HUES64 (cell line): ENCODE results near the gene OST4.
A peak's percentile ranks its signal among the peaks of the same experiment; 100 is the strongest.

ENCODE experiments used
- H3K27ac ChIP-seq: 2 replicates; pipeline ENCODE4 v1.7.0; 2013; ENCODE audit warnings: low read depth, low read length, inconsistent platforms
- H3K27me3 ChIP-seq: 2 replicates; pipeline ENCODE4 v1.6.1; 2013; ENCODE audit warnings: mild to moderate bottlenecking, low read length; ENCODE audit not compliant: insufficient read depth
- H3K36me3 ChIP-seq: 2 replicates; pipeline ENCODE4 v1.6.1; 2013; ENCODE audit warnings: mild to moderate bottlenecking, low read length; ENCODE audit not compliant: insufficient read depth
- H3K4me1 ChIP-seq: 2 replicates; pipeline ENCODE4 v1.6.1; 2013; ENCODE audit warnings: mild to moderate bottlenecking, low read length, moderate library complexity; ENCODE audit not compliant: insufficient read depth
- H3K4me3 ChIP-seq: 2 replicates; pipeline ENCODE4 v1.5.1; 2013; ENCODE audit warnings: mild to moderate bottlenecking, low read length, moderate library complexity
- H3K9ac ChIP-seq: 2 replicates; pipeline ENCODE4 v1.6.1; 2013; ENCODE audit warnings: mild to moderate bottlenecking, low read depth, low read length
- H3K9me3 ChIP-seq: 2 replicates; pipeline ENCODE4 v1.6.1; 2013; ENCODE audit warnings: low read depth, low read length; ENCODE audit not compliant: insufficient read depth
- WGBS: fragments of 150-250, 120-280 bp; methylation state at CpG from one replicate; pipeline ENCODE4 v1.1.7; 2013; ENCODE audit warnings: missing lambda C conversion rate; 5-methylcytosine and 5-hydroxymethylcytosine counted together

Gene OST4

GRCh38 chr2:27050281-27050995 is 21.0 kb downstream of the OST4 start:
- WGBS, result under 1% methylated on average over 48 of the region's 48 CpGs
- Histone ChIP-seq H3K4me1 (no peaks in the 10 kb centered on the region), H3K4me3 (peak overlapping the region; percentile 66), H3K36me3 (peaks cover 21% of the 10 kb centered on the region), H3K27me3 (no peaks in the 10 kb centered on the region), H3K9me3 (no peaks in the 10 kb centered on the region), H3K9ac (peak overlapping the region; percentile 63), H3K27ac (peak overlapping the region; percentile 44; the same call in 1 of the 2 replicates)

GRCh38 chr2:27049422-27050280 is 21.8 kb downstream of the OST4 start:
- Histone ChIP-seq H3K4me3 (peak overlapping the region; percentile 66), H3K4me1 (no peaks in the 10 kb centered on the region), H3K27ac (peak overlapping the region; percentile 17; the same call in 1 of the 2 replicates), H3K9ac (peak overlapping the region; percentile 63), H3K27me3 (no peaks in the 10 kb centered on the region), H3K9me3 (no peaks in the 10 kb centered on the region), H3K36me3 (peaks cover 13% of the 10 kb centered on the region)
- 12% methylated on average over 52 of the region's 52 CpGs for WGBS

GRCh38 chr2:27042985-27043634 is 28.3 kb downstream of the OST4 start:
- no peak overlapping the region for H3K9ac ChIP-seq
- no peaks in the 10 kb centered on the region for H3K27me3 ChIP-seq
- peaks cover 50% of the 10 kb centered on the region for H3K36me3 ChIP-seq
- H3K27ac ChIP-seq, result no peak overlapping the region
- WGBS, result 95% methylated on average over 6 of the region's 7 CpGs
- no peaks in the 10 kb centered on the region for H3K4me1 ChIP-seq
- H3K9me3 ChIP-seq, result no peaks in the 10 kb centered on the region
- H3K4me3 ChIP-seq, result no peak overlapping the region

GRCh38 chr2:27042159-27042661 is 29.2 kb downstream of the OST4 start:
- H3K36me3 ChIP-seq, result peaks cover 59% of the 10 kb centered on the region
- 95% methylated on average over 10 of the region's 10 CpGs for WGBS

GRCh38 chr2:27041752-27042151 is 29.7 kb downstream of the OST4 start:
- H3K4me3 ChIP-seq, result no peak overlapping the region
- no peak overlapping the region for H3K27ac ChIP-seq
- 91% methylated on average over 5 of the region's 5 CpGs for WGBS
- H3K27me3 ChIP-seq, result no peaks in the 10 kb centered on the region
- H3K9ac ChIP-seq, result no peak overlapping the region
- H3K4me1 ChIP-seq, result no peaks in the 10 kb centered on the region
- H3K36me3 ChIP-seq, result peaks cover 64% of the 10 kb centered on the region
- H3K9me3 ChIP-seq, result no peaks in the 10 kb centered on the region

More at GRCh38 chr2:27042159-27042661, 29.2 kb downstream of the OST4 start:
- Histone ChIP-seq H3K27ac (no peak overlapping the region), H3K9me3 (no peaks in the 10 kb centered on the region), H3K4me1 (no peaks in the 10 kb centered on the region), H3K4me3 (no peak overlapping the region), H3K27me3 (no peaks in the 10 kb centered on the region), H3K9ac (no peak overlapping the region)

- 94% methylated on average over 8 of the region's 8 CpGs for WGBS
- H3K27ac ChIP-seq, result no peak overlapping the region
- no peaks in the 10 kb centered on the region for H3K4me1 ChIP-seq
- H3K36me3 ChIP-seq, result peaks cover 78% of the 10 kb centered on the region
- H3K4me3 ChIP-seq, result no peak overlapping the region
- H3K9me3 ChIP-seq, result no peaks in the 10 kb centered on the region
- no peak overlapping the region for H3K9ac ChIP-seq
- H3K27me3 ChIP-seq, result no peaks in the 10 kb centered on the region
These were observed 31.2 kb downstream of the OST4 start for GRCh38 chr2:27040282-27040681.

GRCh38 chr2:27039871-27040270 is 31.6 kb downstream of the OST4 start:
- peaks cover 82% of the 10 kb centered on the region for H3K36me3 ChIP-seq
- H3K4me1 ChIP-seq, result no peaks in the 10 kb centered on the region
- WGBS, result 91% methylated on average over 7 of the region's 7 CpGs
- no peak overlapping the region for H3K4me3 ChIP-seq
- H3K9ac ChIP-seq, result no peak overlapping the region
- H3K27me3 ChIP-seq, result no peaks in the 10 kb centered on the region
- H3K9me3 ChIP-seq, result no peaks in the 10 kb centered on the region
- no peak overlapping the region for H3K27ac ChIP-seq

- 94% methylated on average over 6 of the region's 6 CpGs for WGBS
These were observed 32.0 kb downstream of the OST4 start for GRCh38 chr2:27039426-27039825.

GRCh38 chr2:27038631-27039339 is 32.7 kb downstream of the OST4 start:
- WGBS, result 93% methylated on average over 17 of the region's 17 CpGs

More at GRCh38 chr2:27039426-27039825, 32.0 kb downstream of the OST4 start:
- H3K4me1 ChIP-seq, result no peaks in the 10 kb centered on the region
- H3K27me3 ChIP-seq, result no peaks in the 10 kb centered on the region
- no peaks in the 10 kb centered on the region for H3K9me3 ChIP-seq
- no peak overlapping the region for H3K4me3 ChIP-seq
- peaks cover 85% of the 10 kb centered on the region for H3K36me3 ChIP-seq
- no peak overlapping the region for H3K27ac ChIP-seq
- no peak overlapping the region for H3K9ac ChIP-seq

GRCh38 chr2:27038012-27038411 is 33.4 kb downstream of the OST4 start:
- 95% methylated on average over 6 of the region's 6 CpGs for WGBS
- H3K27ac ChIP-seq, result no peak overlapping the region
- H3K9ac ChIP-seq, result no peak overlapping the region
- H3K4me1 ChIP-seq, result no peaks in the 10 kb centered on the region
- no peak overlapping the region for H3K4me3 ChIP-seq
- no peaks in the 10 kb centered on the region for H3K27me3 ChIP-seq
- H3K36me3 ChIP-seq, result peaks cover 83% of the 10 kb centered on the region
- no peaks in the 10 kb centered on the region for H3K9me3 ChIP-seq

More at GRCh38 chr2:27038631-27039339, 32.7 kb downstream of the OST4 start:
- no peak overlapping the region for H3K27ac ChIP-seq
- H3K9ac ChIP-seq, result no peak overlapping the region
- no peak overlapping the region for H3K4me3 ChIP-seq
- peaks cover 85% of the 10 kb centered on the region for H3K36me3 ChIP-seq
- no peaks in the 10 kb centered on the region for H3K9me3 ChIP-seq
- no peaks in the 10 kb centered on the region for H3K27me3 ChIP-seq
- H3K4me1 ChIP-seq, result no peaks in the 10 kb centered on the region
